Mesendoderm (in vitro differentiated cells): ENCODE measurements around the gene RAPGEF2.
A peak's percentile ranks its signal among the peaks of the same experiment; 100 is the strongest.

ENCODE experiments used
- DNase-seq: peaks from one replicate; pipeline ENCODE4 v3.0.0; 2013
- H2AK5ac ChIP-seq: 2 replicates; pipeline ENCODE4 v1.6.1; 2013; ENCODE audit warnings: low read length, inconsistent platforms
- H2BK120ac ChIP-seq: 2 replicates; pipeline ENCODE4 v1.6.1; 2013; ENCODE audit warnings: low read depth, mild to moderate bottlenecking, low read length, moderate library complexity, mixed read lengths
- H2BK15ac ChIP-seq: replicated peaks from 2 replicates; pipeline ENCODE4 v1.6.1; 2013; ENCODE audit warnings: low read depth, mild to moderate bottlenecking, moderate library complexity
- H2BK5ac ChIP-seq: 2 replicates; pipeline ENCODE4 v1.6.1; 2013; ENCODE audit warnings: low read length, inconsistent platforms
- H3K18ac ChIP-seq: 2 replicates; pipeline ENCODE4 v1.6.1; 2013; ENCODE audit warnings: mild to moderate bottlenecking, low read length, mixed read lengths
- H3K23ac ChIP-seq: one replicate; pipeline ENCODE4 v1.6.1; 2013; ENCODE audit warnings: low read length
- H3K27ac ChIP-seq: 2 replicates; pipeline ENCODE4 v1.5.1; 2013; ENCODE audit warnings: low read depth, mild to moderate bottlenecking, inconsistent platforms, low read length, moderate library complexity
- H3K27me3 ChIP-seq: 2 replicates; pipeline ENCODE4 v1.6.1; 2013; ENCODE audit warnings: low read length, control low read depth, mild to moderate bottlenecking, inconsistent platforms; ENCODE audit not compliant: insufficient read depth, poor library complexity
- H3K36me3 ChIP-seq: 2 replicates; pipeline ENCODE4 v1.6.1; 2013; ENCODE audit warnings: low read length, inconsistent platforms; ENCODE audit not compliant: control insufficient read depth, insufficient read depth
- H3K4ac ChIP-seq: one replicate; pipeline ENCODE4 v1.6.1; 2013; ENCODE audit warnings: low read depth, mild to moderate bottlenecking, low read length, moderate library complexity
- H3K4me1 ChIP-seq: 2 replicates; pipeline ENCODE4 v1.6.1; 2013; ENCODE audit warnings: low read depth, low read length, inconsistent platforms; ENCODE audit not compliant: control insufficient read depth
- H3K4me2 ChIP-seq: 2 replicates; pipeline ENCODE4 v1.6.1; 2013; ENCODE audit warnings: low read length
- H3K4me3 ChIP-seq: 2 replicates; pipeline ENCODE4 v1.5.1; 2013; ENCODE audit warnings: mild to moderate bottlenecking, low read length
- H3K56ac ChIP-seq: one replicate; pipeline ENCODE4 v1.6.1; 2013; ENCODE audit warnings: low read length
- H3K79me1 ChIP-seq: 2 replicates; pipeline ENCODE4 v1.6.1; 2013; ENCODE audit warnings: low read length, inconsistent platforms
- H3K79me2 ChIP-seq: 2 replicates; pipeline ENCODE4 v1.6.1; 2013; ENCODE audit warnings: mild to moderate bottlenecking, low read length; ENCODE audit not compliant: control insufficient read depth, insufficient read depth
- H3K9ac ChIP-seq: 2 replicates; pipeline ENCODE4 v1.6.1; 2013; ENCODE audit warnings: low read length, inconsistent platforms
- H4K5ac ChIP-seq: one replicate; pipeline ENCODE4 v1.6.1; 2013; ENCODE audit warnings: low read length
- H4K8ac ChIP-seq: one replicate; pipeline ENCODE4 v1.6.1; 2013; ENCODE audit warnings: low read depth, mild to moderate bottlenecking, control low read depth, low read length, moderate library complexity
- WGBS: extraction: QIAGEN DNeasy Blood & Tissue Kit; methylation state at CpG from one replicate; pipeline ENCODE4 v1.1.7; 2013; ENCODE audit warnings: low lambda C conversion rate, missing lambda C conversion rate; ENCODE audit not compliant: insufficient coverage; ENCODE audit errors: extremely low coverage; 5-methylcytosine and 5-hydroxymethylcytosine counted together

Gene RAPGEF2

DNA sequence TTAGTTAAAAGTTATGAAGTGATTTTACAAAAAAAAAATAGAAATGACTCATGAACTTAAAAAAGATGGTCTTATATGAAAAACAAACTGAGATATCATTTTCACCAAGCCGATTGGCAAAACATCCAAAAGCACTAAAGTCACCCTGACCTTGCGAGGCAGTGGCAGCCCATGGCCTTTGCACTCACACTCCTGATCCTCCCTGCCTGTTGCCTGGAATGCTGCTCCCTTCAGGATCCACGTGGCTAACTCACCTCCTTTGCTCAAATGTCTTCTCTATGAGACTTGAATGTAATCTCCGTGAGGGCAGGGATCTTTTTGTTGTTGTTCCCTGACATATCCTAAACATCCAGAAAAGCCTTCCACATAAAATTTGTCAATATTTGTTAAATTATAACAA, 106.4 kb downstream of the RAPGEF2 start:
- Histone ChIP-seq H3K27me3 (no peaks in the 10 kb centered on the region), H3K23ac (no peak overlapping the region), H3K4me2 (no peak overlapping the region), H3K18ac (no peak overlapping the region), H3K9ac (no peak overlapping the region), H2AK5ac (no peak overlapping the region), H4K8ac (no peak overlapping the region), H3K4me3 (no peak overlapping the region), H3K4me1 (no peaks in the 10 kb centered on the region), H2BK15ac (no peak overlapping the region), H4K5ac (no peak overlapping the region), H3K27ac (no peak overlapping the region), H2BK120ac (no peak overlapping the region), H3K4ac (no peak overlapping the region), H2BK5ac (no peak overlapping the region), H3K56ac (no peak overlapping the region), H3K79me1 (peaks cover 4% of the 10 kb centered on the region), H3K79me2 (no peaks in the 10 kb centered on the region), H3K36me3 (no peaks in the 10 kb centered on the region)
- peak; percentile 62 for DNase-seq
- WGBS = no CpG with 5 or more reads among the region's 4 CpGs

DNA sequence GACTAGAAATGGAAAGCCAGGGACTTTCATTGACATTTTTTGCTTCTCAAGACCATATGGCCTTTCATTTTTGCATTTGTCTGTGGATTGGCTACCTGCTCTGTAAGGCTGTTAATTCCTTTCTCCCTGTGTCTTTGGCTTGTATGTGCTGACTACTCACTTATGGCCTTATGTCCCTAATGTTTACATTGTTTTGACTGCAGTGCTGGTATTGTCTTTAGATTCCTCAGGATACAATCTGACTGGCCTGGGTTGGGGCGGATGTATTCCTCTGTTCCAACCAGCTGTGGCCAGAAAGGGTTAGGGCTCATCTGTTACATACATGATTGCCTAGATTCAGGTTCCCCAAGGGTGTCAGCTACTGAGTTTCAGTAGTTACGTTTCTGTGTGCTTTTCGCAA, 108.1 kb downstream of the RAPGEF2 start:
- Histone ChIP-seq H3K36me3 (no peaks in the 10 kb centered on the region), H3K27me3 (no peaks in the 10 kb centered on the region), H4K8ac (no peak overlapping the region), H3K4me2 (no peak overlapping the region), H3K79me1 (peaks cover 7% of the 10 kb centered on the region), H3K9ac (no peak overlapping the region), H3K18ac (no peak overlapping the region), H3K4me1 (no peaks in the 10 kb centered on the region), H3K27ac (no peak overlapping the region), H3K56ac (no peak overlapping the region), H3K4ac (no peak overlapping the region), H3K79me2 (peaks cover 3% of the 10 kb centered on the region), H4K5ac (no peak overlapping the region), H2AK5ac (no peak overlapping the region), H3K23ac (no peak overlapping the region), H2BK5ac (no peak overlapping the region), H2BK120ac (no peak overlapping the region), H3K4me3 (no peak overlapping the region), H2BK15ac (no peak overlapping the region)
- WGBS = no CpG with 5 or more reads among the region's 3 CpGs
- DNase-seq = peak; percentile 53

DNA sequence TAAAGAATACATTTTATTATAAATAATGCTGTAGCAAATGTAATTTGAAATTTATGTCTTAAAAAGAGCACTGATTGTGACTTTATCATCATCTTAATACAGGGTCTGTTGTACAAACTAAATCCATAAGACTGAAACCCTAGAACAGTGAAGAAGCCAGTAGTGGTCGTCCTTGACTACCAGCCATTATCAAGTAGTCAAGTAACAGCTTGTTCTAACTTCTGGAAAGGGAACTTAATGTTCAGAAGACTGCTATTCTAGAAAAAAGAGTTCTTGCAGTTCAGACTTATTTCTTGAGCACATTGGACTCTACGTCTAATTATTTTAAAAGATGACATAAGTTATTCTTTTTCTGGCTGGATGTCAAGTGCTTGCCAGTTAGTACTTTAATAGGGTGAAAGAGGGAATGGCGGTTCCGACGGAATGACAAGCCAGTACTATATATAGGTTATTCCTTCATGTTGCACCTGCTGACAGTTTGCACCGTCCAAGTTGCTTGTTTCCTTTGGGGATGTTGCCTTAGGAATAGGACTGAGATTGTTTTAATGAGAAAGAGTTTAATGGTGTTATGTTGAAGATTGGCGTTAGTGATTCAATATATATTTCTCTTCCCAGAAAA, 109.9 kb downstream of the RAPGEF2 start:
- H3K9ac ChIP-seq = no peak overlapping the region
- no peak overlapping the region for H3K23ac ChIP-seq
- peaks cover 16% of the 10 kb centered on the region for H3K79me1 ChIP-seq
- no peaks in the 10 kb centered on the region for H3K36me3 ChIP-seq
- no peak overlapping the region for H4K8ac ChIP-seq
- no peak overlapping the region for H3K4ac ChIP-seq
- WGBS = 100% methylated on average over 1 of the region's 7 CpGs
- peaks cover 11% of the 10 kb centered on the region for H3K79me2 ChIP-seq
- no peak for DNase-seq
- H2AK5ac ChIP-seq = no peak overlapping the region
- no peak overlapping the region for H4K5ac ChIP-seq
- no peak overlapping the region for H3K4me3 ChIP-seq
- no peak overlapping the region for H3K4me2 ChIP-seq
- H3K27me3 ChIP-seq = no peaks in the 10 kb centered on the region
- H3K27ac ChIP-seq = no peak overlapping the region
- H2BK5ac ChIP-seq = no peak overlapping the region
- no peaks in the 10 kb centered on the region for H3K4me1 ChIP-seq
- H2BK15ac ChIP-seq = no peak overlapping the region
- H3K56ac ChIP-seq = no peak overlapping the region
- H2BK120ac ChIP-seq = no peak overlapping the region
- H3K18ac ChIP-seq = no peak overlapping the region

DNA sequence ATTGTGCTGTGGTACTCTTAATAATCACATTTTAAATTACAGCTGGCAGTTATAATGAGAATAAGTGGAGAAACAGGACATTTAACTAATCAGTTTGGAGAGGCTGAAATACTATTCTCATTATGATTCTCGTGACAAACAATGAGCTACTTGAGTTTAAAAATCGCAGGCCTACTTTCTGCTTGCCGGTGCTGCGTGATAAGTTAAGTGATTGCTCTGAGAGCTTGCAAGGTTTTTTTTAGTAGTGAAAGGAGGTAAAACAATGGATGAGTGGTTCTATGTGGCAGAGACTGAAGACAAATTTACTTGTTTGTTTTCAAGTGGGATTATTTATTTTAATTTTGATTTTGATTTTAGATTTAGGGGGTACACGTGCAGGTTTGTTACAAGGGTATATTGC, 114.0 kb downstream of the RAPGEF2 start:
- Histone ChIP-seq H3K4me3 (no peak overlapping the region), H2BK15ac (no peak overlapping the region), H4K8ac (no peak overlapping the region), H2AK5ac (no peak overlapping the region), H4K5ac (no peak overlapping the region), H3K36me3 (no peaks in the 10 kb centered on the region), H3K56ac (no peak overlapping the region), H3K4me1 (no peaks in the 10 kb centered on the region), H3K9ac (no peak overlapping the region), H3K79me2 (peaks cover 18% of the 10 kb centered on the region), H3K18ac (no peak overlapping the region), H3K23ac (no peak overlapping the region), H2BK5ac (no peak overlapping the region), H2BK120ac (no peak overlapping the region), H3K79me1 (peaks cover 20% of the 10 kb centered on the region), H3K4me2 (no peak overlapping the region), H3K27ac (no peak overlapping the region), H3K4ac (no peak overlapping the region), H3K27me3 (no peaks in the 10 kb centered on the region)
- DNase-seq = no peak
- 100% methylated on average over 1 of the region's 5 CpGs for whole genome bisulfite sequencing

DNA sequence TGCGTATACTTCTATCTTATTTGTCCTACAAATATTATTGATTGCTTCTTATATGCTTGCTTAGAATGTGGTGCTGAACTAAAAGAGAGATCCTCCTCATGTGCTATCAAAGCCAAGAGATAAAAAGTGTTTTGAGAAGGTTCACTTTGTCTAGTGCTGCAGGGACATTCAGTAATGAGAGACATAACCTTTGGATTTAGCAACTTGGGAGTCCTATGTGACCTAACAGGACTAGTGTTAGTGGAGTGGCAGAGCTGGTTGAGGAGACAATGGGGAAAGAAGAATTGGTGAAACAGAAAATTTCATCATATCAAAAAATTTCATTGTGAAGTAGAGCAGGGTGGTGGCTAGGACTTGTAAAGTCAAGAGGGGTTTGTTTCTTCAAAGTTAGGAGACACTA, 117.0 kb downstream of the RAPGEF2 start:
- Histone ChIP-seq H2BK5ac (no peak overlapping the region), H3K4me1 (peaks cover 2% of the 10 kb centered on the region), H3K27ac (no peak overlapping the region), H2BK15ac (no peak overlapping the region), H4K5ac (no peak overlapping the region), H3K56ac (no peak overlapping the region), H3K36me3 (no peaks in the 10 kb centered on the region), H3K79me1 (peaks cover 20% of the 10 kb centered on the region), H2BK120ac (no peak overlapping the region), H3K79me2 (peaks cover 22% of the 10 kb centered on the region), H3K27me3 (no peaks in the 10 kb centered on the region), H3K23ac (no peak overlapping the region), H3K4me2 (no peak overlapping the region), H4K8ac (no peak overlapping the region), H3K4me3 (no peak overlapping the region), H2AK5ac (no peak overlapping the region), H3K18ac (no peak overlapping the region), H3K9ac (no peak overlapping the region), H3K4ac (no peak overlapping the region)
- no peak for DNase-seq
- no CpG with 5 or more reads among the region's 1 CpG for WGBS

DNA sequence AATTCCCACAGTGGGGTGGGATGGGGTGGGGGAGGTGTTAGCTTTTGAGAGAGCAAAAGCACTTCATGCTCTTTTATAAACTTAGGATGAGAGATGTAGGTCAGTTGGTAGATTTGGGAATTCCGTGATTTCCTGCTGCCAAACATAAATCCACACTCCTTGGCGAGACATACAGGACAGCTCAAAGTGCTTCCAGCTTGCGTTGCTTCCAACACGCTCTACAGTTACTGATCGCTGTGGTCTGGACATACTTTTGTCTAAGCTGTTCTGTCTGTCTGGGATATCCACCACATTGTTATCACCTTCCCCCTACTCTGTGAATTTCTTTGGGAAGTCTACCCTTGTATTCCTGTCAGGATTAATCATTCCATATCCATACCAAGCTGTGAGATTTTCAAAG, 117.5 kb downstream of the RAPGEF2 start:
- WGBS = no CpG with 5 or more reads among the region's 5 CpGs
- Histone ChIP-seq H3K4me1 (peaks cover 2% of the 10 kb centered on the region), H3K56ac (no peak overlapping the region), H3K23ac (no peak overlapping the region), H3K18ac (no peak overlapping the region), H4K8ac (no peak overlapping the region), H3K4ac (no peak overlapping the region), H3K27me3 (no peaks in the 10 kb centered on the region), H3K36me3 (no peaks in the 10 kb centered on the region), H3K4me3 (no peak overlapping the region), H3K79me1 (peaks cover 17% of the 10 kb centered on the region), H3K4me2 (no peak overlapping the region), H3K9ac (no peak overlapping the region), H2BK120ac (no peak overlapping the region), H2BK5ac (no peak overlapping the region), H2BK15ac (no peak overlapping the region), H3K27ac (no peak overlapping the region), H4K5ac (no peak overlapping the region), H3K79me2 (peaks cover 20% of the 10 kb centered on the region), H2AK5ac (no peak overlapping the region)
- DNase-seq = no peak
